Activated CD4-positive, alpha-beta T cell treated with anti-CD3 and anti-CD28 coated beads for 24 hours (primary cell): Measurements from ENCODE around the gene PRKAR1B.
A peak's percentile ranks its signal among the peaks of the same experiment; 100 is the strongest.

Experiments used
- DNase-seq, 2 donors: peaks; one replicate each; pipeline ENCODE4 v3.0.0-alpha.2; 2020; ENCODE audit warnings: low read depth in 2 of 2

PRKAR1B gene

DNA sequence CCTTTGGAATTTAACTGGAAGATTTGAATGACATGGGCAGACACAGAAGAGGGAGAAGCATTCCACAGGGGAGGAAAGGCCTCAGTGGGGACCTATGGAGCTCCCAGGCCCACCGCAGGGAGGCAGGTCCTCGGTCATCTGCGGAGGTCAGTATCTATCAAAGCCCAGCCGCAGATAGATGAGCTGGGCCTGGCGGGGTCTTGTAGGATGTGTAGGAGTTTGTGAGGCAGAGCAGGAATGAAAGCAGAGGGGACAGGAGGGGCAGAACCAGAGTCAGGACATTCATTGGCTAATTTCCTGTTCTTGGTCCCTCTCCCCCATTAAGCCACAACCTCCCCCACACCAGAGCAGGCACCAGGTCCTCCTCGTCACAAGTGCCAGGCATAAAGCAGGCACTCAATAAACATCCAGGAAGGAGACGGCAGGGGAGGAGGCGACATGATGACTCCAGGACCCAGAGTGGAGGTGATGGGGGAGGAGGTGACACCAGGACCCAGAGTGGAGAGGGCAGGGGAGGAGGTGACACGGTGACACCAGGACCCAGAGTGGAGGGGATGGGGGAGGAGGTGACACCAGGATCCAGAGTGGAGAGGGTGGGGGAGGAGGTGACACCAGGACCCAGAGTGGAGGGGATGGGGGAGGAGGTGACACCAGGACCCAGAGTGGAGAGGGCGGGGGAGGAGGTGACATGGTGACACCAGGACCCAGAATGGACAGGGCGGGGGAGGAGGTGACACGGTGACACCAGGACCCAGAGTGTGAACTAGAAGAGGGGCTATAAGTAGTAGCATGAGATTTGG lies 123.7 kb downstream of the PRKAR1B start:
- no peak for DNase-seq

DNA sequence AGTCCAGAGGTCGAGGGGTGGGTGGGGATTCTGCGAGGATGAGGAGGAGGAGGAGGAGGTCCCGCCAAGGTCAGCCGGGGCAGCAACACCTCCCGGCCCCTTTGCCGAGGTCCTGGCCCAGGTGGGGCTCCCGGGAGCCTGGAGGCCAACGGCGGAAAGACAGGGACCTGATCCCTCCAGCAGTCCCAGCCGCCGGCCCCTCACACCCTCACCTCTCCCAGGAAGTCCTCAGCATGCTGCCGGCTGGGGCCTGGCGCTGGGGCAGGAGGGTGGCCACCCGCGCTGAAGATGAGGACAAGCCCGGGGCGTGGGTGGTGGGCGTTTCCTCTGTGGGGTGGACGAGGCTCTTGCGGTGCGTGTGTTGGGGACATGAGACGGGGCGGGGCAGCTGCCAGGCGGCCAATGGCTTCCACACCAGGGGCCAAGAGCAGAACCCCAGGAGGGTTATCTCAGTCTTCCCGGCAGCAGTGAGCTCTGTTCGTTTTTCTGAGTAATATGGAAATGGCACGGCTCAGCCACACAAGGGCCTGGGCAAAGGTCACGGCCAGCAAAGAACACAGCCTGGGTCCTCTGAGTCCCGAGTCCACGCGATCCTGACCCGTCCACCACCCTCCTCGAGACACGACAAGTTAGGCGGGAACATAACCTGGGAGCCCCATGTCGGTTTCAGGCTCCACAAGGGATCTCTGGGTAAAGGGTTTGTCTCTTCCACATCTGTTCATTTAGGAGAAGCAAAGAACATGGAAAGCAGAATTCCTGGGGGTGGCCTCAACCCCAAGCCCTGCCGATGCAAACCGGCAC lies 124.5 kb downstream of the PRKAR1B start:
- peak; percentile 32 to 58 for DNase-seq

DNA sequence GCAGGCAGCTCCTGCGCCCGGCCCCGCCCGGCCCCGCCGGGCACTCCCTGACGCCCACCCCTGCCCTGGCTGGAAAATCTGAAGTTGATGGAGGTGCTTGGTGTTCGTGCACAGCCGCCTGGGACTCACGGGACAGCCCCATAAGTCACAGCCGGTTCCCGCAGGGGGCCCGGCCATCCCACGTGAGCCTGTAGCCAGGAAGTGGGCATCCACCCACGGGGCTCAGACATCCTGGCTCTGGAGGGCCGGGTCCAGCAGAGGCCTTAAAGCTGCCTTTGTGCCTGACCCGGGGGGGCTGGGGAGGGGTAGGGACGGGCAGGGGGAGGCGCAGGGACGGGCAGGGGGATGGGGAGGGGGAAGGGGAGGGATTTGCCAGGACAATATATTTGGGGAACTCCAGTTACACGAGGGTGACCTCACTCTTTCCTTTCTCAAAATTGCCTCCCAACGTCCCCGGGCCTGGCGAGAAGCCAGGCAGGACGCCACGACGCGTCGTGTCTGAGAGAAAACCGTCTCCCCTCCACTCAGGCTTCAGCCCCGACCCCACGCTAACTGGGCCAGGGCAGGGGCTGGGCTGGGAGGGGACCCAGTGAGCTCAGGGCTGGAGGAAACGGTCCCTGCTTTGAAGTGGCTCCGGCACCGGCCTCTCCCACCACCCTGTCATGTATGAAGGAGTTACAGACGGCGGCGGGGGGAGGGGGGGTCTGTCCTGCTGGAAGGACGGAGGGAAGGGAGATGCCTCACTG lies 125.3 kb downstream of the PRKAR1B start:
- DNase-seq = peak; percentile 81 to 88

DNA sequence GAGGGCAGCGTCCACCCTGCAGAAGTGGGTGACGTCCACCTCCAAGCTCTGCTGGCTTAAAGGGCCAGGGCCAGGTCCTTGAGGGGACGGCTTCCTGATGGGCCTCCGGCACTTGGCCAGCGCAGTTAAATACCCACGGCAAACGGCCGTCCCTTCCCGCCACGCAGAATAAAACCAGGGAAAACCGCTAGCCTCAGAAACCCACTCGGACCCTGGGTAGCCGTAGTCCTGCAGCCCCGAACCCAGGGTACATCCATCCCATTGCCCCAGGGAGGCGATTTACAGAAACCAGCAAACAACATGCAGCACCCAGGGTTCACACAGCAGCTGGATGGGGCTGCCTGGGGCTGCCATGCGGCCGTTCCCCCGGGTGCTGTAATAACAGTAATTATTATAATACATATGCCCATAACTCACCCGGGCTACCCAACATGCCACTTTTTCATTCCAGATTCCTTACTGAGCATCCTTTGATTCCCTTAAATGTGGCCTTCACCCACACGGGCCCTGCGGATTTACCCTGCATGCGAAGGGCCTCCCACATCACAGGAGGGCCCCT lies 126.0 kb downstream of the PRKAR1B start:
- no peak for DNase-seq

GRCh38 chr7:600149-601035 lies 126.7 kb downstream of the PRKAR1B start:
- no peak for DNase-seq

DNA sequence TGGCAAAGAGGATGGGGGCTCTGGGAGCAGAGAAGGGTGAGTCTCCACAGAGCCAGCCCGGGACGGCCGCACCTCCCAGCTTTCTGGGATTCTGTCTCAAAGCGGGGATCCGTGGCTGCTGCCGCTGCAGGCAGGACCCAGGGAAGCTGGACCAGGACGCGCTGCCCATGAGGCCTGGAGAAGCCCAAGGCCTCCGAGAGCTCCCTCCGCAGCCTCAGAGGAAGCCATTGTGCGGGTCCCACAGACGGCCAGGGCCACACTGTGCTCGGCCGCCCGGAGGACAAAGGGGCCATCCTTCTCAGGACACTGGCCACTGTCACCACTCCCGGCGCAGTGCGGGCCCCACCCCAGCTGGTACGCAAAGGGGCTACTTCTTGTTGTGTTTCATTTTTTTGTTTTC lies 128.2 kb downstream of the PRKAR1B start:
- no peak for DNase-seq

GRCh38 chr7:597348-598178 lies 129.5 kb downstream of the PRKAR1B start:
- DNase-seq = no peak

DNA sequence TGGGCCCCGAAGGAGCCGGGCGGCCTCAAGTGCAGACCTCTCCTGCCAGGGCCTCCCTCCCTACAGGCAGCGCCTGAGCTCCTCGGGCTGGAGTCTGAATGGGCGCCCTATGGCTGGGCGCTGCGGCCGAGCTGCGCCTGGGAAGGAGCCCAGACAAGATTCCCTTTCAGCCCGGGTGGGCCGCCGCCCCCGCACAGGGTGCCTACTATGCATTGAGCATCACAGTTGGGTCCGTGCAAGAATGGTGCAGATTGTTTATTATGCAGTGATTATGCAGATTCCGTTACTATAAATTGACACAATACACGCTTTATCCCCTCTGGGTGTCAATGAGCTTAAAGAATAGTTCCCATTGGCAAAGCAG lies 130.3 kb downstream of the PRKAR1B start:
- DNase-seq = no peak

GRCh38 chr7:596071-596818 lies 130.8 kb downstream of the PRKAR1B start:
- DNase-seq = no peak

GRCh38 chr7:595621-596010 lies 131.5 kb downstream of the PRKAR1B start:
- no peak for DNase-seq

GRCh38 chr7:594920-595620 lies 132.0 kb downstream of the PRKAR1B start:
- no peak for DNase-seq

DNA sequence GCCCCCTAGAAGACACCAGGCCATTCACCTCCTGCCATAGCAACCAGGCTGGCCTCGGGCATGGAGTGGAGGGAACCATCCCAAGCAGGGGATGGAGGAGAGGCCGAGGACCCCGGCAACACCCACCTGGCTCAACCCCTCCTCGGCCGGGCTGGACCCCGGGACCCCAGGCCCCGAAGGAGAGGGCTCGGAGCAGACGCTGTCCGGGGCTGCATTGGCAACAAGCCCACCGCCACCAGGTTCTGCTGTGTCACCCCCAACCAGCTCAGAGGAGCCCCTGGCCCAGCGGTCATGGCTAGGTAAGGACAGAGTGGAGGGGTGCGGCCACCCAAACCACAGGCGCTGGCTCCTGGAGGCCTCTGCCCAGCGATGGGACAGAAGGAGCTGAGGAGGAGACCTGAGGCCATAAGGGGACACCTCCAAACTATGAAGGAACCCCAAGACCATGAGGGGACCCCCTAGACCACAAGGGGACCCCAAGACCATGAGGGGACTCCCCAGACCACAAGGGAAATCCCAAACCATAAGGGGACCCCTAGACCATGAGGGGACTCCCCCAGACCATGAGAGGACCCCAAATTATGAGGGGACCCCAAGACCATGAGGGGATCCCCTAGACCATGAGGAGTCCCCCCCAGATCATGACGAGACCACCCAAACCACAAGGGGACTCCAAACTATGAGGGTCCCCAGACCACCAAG lies 132.7 kb downstream of the PRKAR1B start:
- no peak for DNase-seq

- DNase-seq = no peak
These were observed 133.6 kb downstream of the PRKAR1B start for GRCh38 chr7:593324-594115.

- DNase-seq = no peak
These were observed 135.0 kb downstream of the PRKAR1B start for GRCh38 chr7:591856-592628.

DNA sequence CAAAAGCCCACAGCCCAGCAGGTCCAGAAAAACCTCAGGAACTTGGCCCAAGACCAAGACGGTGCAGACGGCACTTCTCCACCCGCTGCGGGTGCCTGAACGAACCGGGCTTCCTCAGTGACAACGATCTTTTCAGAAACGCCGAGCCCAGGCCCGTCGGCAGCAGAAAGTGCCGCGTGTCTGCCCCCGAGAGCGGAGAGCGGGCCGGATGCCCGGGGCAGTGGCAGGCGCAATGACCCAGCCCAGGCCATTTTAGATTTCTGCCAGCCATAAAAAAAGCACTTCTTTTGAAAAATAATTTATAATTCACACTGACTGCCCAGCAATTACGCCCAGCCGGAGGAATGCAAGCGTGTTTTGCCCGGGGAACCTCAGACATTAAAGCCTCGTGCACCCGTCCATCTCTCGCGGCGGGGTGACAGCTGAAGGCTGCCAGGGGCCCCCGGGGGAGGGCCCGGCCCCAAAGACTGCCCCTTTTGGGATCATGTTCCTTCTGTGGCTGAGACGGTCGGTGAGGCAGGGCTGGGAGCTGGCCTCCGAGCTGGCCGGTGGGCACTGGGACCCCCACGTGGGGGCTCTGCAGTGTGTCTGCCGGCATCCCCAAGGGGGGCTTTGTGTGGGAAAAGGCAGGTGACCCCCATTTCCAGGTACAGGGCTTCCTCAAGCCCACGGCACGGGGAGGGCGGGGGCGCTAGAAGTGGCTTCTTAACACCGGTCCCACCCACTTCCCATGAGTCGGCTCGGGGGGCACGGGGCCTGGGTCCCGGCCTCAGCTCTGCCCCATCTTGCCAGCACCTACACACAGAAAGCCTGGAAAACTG lies 136.1 kb downstream of the PRKAR1B start:
- DNase-seq = no peak
